ENCODE results near the gene ECM1. TPM values are rescaled to one million over a fixed set of nuclear protein-coding genes. Genes with fewer than 3 reads are reported as not detected.

ECM1 gene
- total RNA-seq, 1 donor, result 20.3 TPM

- H3K4me3 ChIP-seq (ENCODE audit: low read depth, low read length), result peak overlapping the region; percentile 50
- no peak for DNase-seq (ENCODE audit: low read depth)
- TF ChIP-seq CTCF (IDR thresholded peaks at IDR 0.05; ENCODE audit: insufficient read depth, low read depth, low read length), result no peak
Observed at GRCh38 chr1:150508982-150509381, 1.1 kb downstream of the ECM1 start.

- no peak for TF ChIP-seq CTCF (IDR thresholded peaks at IDR 0.05; ENCODE audit: insufficient read depth, low read depth, low read length)
- DNase-seq (ENCODE audit: low read depth), result no peak
- no peak overlapping the region for H3K4me3 ChIP-seq (ENCODE audit: low read depth, low read length)
Observed at GRCh38 chr1:150511551-150511950, 3.6 kb downstream of the ECM1 start.

- H3K4me3 ChIP-seq (ENCODE audit: low read depth, low read length), result no peak overlapping the region
- no peak for DNase-seq (ENCODE audit: low read depth)
- no peak for TF ChIP-seq CTCF (IDR thresholded peaks at IDR 0.05; ENCODE audit: insufficient read depth, low read depth, low read length)
Observed at GRCh38 chr1:150511985-150512660, 4.2 kb downstream of the ECM1 start.

- no peak for TF ChIP-seq CTCF (IDR thresholded peaks at IDR 0.05; ENCODE audit: insufficient read depth, low read depth, low read length)
Observed at GRCh38 chr1:150512846-150513245, 4.9 kb downstream of the ECM1 start.

GRCh38 chr1:150513351-150513791 lies 5.5 kb downstream of the ECM1 start:
- no peak overlapping the region for H3K4me3 ChIP-seq (ENCODE audit: low read depth, low read length)
- no peak for TF ChIP-seq CTCF (IDR thresholded peaks at IDR 0.05; ENCODE audit: insufficient read depth, low read depth, low read length)
- peak; percentile 83 for DNase-seq (ENCODE audit: low read depth)

More at GRCh38 chr1:150512846-150513245, 4.9 kb downstream of the ECM1 start:
- no peak overlapping the region for H3K4me3 ChIP-seq (ENCODE audit: low read depth, low read length)
- peak; percentile 63 for DNase-seq (ENCODE audit: low read depth)

- DNase-seq (ENCODE audit: low read depth), result no peak
- no peak overlapping the region for H3K4me3 ChIP-seq (ENCODE audit: low read depth, low read length)
- TF ChIP-seq CTCF (IDR thresholded peaks at IDR 0.05; ENCODE audit: insufficient read depth, low read depth, low read length), result no peak
Observed at GRCh38 chr1:150514260-150514659, 6.4 kb downstream of the ECM1 start.

- no peak for TF ChIP-seq CTCF (IDR thresholded peaks at IDR 0.05; ENCODE audit: insufficient read depth, low read depth, low read length)
- peak overlapping the region; percentile 60 for H3K4me3 ChIP-seq (ENCODE audit: low read depth, low read length)
- no peak for DNase-seq (ENCODE audit: low read depth)
Observed at GRCh38 chr1:150514913-150515327, 7.0 kb downstream of the ECM1 start.
